HTR-8/SVneo (cell line): ENCODE results near the gene INPP5B.

Experiments
- DNase-seq: peaks from one replicate; pipeline ENCODE4 v3.0.0; 2011; ENCODE audit warnings: low spot score, mixed read lengths; ENCODE audit not compliant: insufficient read length
- FAIRE-seq: peaks from 2 replicates; lab custom pipeline; 2011; peaks lifted over from hg19 to GRCh38; lab: Jason Lieb, UNC

INPP5B gene

DNA sequence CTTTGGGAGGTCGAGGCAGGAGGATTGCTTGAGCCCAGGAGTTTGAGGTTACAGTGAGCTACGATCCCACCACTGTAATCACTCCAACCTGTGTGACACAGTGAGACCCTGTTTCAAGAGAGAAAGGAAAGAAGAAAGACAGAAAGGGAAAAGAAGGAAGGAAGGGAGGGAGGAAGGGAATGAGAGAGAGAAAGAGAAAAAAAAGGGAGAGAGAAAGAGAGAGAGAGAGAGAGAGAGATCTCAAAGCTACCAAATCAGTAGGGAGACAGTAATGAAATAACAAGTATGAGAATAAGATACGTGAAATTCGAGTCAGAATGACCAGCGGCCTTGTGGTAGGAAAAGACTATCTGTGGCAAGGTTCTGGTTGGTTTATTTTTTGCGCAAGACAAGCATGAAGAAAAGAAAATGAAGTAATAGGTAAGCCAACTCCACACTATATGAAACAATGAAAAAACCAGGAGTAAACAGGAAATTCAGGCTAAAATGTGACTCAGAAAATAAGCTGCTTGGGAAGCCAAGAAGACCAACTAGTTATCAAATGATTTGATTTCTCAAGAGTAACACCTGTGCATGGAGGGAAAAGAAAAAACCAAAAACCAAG, 96.4 kb downstream of the INPP5B start:
- FAIRE-seq (no peak), DNase-seq (no peak)

- DNase-seq: no peak
- FAIRE-seq: no peak
These were observed 97.4 kb downstream of the INPP5B start for GRCh38 chr1:37849480-37849879.

DNA sequence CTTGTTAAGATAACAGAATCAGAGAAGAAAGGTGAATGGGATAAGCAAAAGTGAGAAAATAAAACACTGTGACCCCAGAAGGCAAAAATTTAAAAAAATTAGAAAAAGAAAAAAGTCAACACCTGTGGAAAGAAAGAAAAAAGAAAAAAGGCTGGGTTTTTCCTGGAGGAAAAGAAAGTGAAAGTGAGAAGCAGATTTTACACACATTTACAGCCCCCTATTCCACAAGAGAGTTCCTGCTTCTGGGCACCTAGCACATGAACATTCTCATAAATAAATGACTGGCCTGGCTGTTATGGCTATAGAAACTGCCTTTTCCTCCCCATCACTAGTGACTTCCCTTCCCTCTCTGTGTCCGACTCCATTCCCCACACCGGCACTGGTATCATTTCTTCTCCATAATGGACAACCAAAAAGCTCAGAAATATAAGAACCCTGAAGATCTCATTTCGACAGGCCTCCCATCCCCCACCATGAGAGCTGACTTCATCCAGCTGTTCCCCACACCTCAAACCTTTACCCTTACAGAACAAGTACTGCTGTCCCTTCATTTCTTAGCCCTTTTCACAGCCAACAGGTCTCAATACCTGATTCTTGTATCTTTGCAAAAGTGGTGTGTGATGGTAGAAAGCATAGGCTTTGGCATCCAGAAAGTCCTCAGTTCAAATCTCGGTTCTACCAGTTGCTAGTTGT, 100.1 kb downstream of the INPP5B start:
- no peak for DNase-seq

DNA sequence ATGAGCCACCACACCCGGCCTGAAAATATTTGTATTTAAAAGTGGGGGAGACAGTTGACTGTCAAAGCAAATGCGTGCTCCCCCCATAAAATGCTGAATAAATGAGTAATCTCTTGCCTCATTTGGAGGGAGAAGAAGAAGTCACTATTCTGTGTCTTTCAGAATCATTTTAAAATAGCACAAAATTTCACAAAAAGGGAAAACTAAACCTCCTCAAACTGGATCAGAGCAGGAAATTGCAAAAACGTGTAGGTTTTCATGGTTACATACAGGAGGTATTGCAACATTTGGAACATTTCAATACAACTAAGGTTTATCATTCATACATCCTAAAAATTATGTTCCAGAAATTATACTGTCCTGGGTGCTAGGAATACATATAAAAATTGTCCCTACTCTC, 101.1 kb downstream of the INPP5B start:
- DNase-seq (no peak), FAIRE-seq (no peak)

More for the DNA sequence above, 100.1 kb downstream of the INPP5B start:
- no peak for FAIRE-seq

GRCh38 chr1:37845049-37845646, 101.7 kb downstream of the INPP5B start:
- FAIRE-seq (no peak), DNase-seq (no peak)

DNA sequence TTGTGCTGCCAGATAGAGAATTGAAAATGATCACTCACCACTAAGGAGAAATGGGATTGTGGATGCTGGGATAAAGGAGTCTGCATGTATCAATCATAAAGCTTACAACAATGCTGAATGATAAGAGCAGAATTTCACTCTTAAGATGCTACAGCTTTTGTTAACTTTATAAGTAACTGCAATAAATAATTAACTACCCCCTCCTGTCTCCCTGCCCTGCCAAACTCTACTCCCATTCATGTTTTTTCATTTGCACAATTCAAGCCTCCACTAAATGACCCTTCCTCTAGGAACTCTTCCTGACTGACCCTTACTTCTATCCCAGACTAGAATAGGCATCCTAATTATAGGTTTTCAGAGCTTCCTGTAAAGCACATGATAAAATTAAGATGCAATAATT, 102.3 kb downstream of the INPP5B start:
- DNase-seq (no peak), FAIRE-seq (no peak)

GRCh38 chr1:37841652-37842051, 105.2 kb downstream of the INPP5B start:
- no peak for FAIRE-seq

DNA sequence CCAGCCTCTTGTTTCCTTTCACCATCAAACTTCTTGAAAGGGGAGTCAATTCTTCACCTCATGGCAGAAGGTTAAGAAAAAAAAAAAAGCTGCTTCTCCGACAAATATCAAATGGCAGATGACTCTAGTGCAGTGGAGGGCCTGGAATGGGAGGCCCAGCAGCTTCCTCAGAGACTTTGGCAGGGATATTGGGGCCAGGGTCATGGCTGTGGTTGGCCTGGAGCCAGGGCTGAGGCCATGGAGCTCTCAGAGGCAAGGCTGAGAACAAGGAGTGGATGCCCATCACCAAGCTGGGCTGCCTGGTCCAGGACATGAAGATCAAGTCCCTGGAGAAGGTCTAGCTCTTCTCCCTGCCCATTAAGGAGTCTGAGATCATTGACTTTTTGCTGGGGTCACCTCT, 106.1 kb downstream of the INPP5B start:
- no peak for DNase-seq
- no peak for FAIRE-seq

More at GRCh38 chr1:37841652-37842051, 105.2 kb downstream of the INPP5B start:
- DNase-seq: no peak

- FAIRE-seq: no peak
These were observed 107.2 kb downstream of the INPP5B start for GRCh38 chr1:37839676-37840075.

GRCh38 chr1:37836788-37837187, 110.1 kb downstream of the INPP5B start:
- DNase-seq: no peak

More at GRCh38 chr1:37839676-37840075, 107.2 kb downstream of the INPP5B start:
- DNase-seq: no peak

DNA sequence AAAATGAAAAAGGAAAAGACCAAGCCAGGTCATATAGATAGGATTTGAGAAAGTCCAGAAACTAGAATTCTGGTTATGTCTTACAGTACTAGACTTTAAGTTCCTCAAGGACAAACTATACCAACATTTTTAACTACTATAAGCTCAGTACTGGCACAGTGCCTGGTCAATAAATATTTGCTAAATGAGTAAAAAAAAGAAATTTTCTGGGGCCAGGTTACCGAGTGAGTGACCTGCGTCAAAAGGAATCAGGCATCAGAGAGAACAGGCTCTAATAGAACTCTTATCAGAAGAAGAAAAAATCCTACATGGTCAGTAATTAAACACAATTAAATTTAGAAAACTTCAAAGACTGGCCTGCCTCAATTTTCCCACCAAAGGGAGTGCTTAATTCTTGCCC, 115.0 kb downstream of the INPP5B start:
- DNase-seq (no peak), FAIRE-seq (no peak)

More at GRCh38 chr1:37836788-37837187, 110.1 kb downstream of the INPP5B start:
- no peak for FAIRE-seq

DNA sequence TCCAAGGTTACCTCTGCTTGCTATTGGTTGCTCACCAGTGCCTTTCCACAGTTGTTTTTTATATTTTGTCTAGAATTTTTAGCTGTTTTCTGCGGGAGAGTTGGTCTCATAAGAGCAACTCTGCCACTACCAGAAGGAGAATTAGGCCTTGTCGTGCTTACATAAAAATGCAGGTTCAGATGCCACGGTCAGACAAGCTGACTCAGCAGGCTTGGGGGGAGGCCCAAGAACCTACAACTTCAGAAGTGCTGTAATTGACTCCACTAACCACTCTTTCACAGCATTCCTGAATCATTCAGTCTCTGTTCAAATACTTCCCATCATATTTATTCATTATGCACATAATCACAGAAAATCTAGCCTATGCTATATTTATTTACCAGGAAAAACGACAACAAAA, 115.7 kb downstream of the INPP5B start:
- FAIRE-seq: no peak
- DNase-seq: no peak

DNA sequence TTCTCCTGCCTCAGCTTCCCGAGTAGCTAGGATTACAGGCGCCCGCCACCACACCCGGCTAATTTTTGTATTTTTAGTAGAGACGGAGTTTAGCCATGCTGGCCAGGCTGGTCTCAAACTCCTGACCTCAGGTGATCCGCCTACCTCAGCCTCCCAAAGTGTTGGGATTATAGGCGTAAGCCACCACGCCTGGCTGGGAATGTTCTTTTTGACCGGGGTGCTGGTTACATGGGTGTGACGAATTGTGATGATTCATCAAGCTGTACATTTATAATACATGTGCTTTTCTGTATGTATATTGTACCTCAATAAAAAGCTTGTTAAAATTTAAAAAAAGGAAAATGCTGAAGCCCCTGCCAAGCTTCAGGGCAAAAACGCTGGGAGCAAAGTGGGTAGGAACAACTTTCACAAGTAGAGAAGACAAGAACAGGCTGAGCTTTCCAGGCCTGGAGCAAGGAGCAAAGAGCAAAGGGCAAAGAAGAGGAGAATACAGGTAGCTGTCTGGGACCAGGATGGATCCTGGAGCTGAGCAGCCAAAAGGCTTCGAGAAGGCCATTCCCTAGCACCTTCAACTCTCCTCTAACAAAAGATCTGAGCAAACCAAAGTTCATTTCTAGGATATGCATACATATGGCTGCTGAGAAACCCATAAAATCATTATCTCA, 118.3 kb downstream of the INPP5B start:
- no peak for FAIRE-seq
- no peak for DNase-seq

GRCh38 chr1:37825506-37825905, 121.3 kb downstream of the INPP5B start:
- FAIRE-seq: no peak

DNA sequence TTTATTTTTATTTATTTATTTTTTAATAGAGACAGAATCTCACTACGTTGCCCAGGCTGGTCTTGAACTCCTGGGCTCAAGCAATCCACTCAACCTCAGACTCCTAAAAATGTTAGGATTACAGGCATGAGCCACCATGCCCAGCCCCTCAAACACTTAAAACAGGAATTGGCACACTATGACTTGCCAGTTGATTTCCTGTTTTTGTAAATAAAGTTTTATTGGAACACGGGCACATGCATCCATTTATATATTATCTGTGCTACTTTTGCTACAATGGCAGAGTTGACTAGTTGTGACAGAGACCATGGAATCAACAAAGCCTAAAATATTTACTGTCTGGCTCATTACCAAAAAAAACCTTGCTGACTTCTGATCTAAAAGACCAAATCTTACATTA, 122.9 kb downstream of the INPP5B start:
- DNase-seq (no peak), FAIRE-seq (no peak)

More at GRCh38 chr1:37825506-37825905, 121.3 kb downstream of the INPP5B start:
- no peak for DNase-seq

DNA sequence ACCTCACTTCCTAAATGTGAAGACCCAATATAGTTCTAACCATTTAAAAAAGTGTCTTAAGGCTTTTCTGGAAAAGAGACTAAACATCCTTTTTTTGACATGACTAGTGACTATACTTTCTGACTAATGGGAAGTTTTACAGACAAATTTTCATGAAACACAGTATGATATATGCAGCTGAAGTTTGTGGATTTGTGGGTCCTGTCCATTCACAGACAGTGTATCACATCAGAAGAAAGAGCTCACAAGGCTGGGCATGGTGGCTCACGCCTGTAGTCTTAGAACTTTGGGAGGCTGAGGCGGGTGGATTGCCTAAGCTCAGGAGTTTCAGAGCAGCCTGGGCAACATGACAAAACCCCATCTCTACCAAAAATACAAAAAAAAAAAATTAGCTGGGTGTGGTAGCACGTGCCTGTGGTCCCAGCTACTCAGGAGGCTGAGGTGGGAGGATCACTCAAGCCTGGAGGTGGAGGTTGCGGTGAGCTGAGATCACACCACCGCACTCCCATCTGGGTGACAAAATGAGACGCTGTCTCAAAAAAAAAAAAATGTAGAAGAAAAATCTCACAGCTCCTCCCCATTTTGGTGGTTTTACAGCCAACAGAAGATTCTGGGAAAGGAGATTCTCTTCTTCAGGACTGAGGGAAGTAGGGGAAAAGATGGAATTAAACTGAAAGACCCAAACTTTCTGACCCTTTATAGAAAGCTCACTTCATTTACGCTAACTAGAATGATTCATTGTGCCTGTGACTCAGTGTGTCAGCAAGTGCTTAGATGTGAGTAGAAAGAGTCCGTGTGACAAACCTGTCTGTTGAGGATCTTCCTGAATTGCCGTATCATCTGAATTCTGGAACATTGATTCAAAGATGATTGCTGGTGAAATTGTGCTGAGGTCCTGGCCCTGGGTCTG, 123.7 kb downstream of the INPP5B start:
- FAIRE-seq (no peak), DNase-seq (no peak)

DNA sequence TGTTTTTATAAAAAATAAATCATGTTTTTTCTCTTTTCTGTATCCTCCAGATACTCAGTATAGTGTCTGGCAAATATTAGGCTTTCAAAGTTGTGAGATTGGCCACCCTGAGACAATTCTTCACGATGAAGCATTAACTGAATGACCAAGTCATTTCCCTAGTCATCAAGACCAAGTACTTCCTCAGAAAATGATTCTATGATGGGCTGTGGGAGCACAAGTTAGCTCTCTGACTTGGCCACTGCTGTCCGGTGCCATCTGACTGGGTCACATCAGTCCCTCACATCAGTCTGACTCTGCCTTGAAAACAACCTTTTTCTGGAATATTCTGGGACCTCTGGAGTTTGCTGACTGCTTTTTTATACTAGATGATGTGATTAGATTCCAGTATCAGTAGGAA, 125.4 kb downstream of the INPP5B start:
- DNase-seq (no peak), FAIRE-seq (no peak)

DNA sequence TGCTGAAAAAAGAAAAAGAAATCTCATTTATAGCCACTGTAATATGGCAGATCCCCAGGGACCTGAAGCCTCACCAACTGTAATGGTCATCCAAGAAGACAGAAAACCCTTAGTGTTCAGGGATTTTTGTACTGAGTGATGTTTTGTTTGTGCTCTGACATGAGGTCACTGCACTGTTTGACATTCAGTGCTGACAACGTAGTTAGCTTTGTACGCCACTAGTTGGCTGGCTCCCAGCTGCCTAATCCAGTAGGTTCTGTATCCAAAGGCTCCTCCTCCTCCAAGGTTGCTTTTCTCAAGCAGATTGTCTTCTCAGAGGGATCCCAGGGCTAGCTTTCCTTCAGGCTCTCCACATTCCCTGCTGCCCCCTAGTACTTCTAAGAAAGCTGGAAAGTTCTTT, 129.4 kb downstream of the INPP5B start:
- DNase-seq (no peak), FAIRE-seq (no peak)

- FAIRE-seq (no peak), DNase-seq (no peak)
These were observed 132.6 kb downstream of the INPP5B start for GRCh38 chr1:37814252-37814651.
